Measurements from ENCODE around the gene FAM200C. TPM values are rescaled to one million over a fixed set of nuclear protein-coding genes. Genes with fewer than 3 reads are reported as not detected.

FAM200C gene
- total RNA-seq: 32.9 TPM

DNA sequence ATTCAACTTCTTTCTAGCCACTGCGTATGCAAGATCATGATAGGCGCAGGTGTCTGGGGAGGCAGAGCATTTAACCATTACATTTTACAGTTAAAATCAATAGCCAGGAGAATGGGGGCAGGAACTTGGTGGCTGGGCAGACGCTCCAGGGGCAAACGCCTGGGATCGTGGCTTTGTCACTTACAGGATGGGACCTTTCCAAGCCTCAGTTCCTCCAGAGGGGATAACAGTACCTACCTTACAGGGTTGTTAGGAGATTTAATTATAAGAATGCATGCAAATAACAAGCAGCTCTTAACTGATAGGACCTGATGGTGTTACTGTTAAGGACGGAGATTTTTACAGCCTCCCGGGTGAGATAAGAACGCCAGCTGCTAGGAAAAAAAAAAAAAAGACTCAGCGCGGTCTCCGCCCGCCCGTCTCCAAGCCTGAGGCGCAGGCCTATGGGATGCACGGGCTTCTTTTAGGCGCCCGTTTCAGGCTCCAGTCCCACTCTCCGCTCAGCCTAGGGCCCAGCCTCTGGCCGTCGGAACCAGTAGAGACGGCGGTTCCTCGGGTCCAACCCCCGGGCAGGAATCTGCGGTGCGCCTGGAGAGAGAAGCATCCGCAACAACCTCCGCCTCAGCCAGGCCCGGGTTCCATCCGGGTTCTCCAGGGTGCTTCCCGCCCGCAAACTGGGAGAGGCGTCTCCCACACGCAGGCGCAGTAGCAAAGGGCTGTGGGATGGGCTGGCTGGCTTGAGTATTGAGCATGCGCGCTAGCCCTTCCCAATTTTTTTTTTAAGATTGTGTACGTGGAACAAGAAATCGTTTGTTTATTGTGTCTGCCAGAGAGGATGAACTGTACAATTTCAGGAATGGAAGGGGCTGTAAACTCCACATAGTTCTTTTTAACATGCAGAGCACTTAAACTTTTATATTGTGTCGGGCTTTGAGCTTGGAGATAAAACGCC, at the start of gene FAM200C:
TSS of gene FAM200C (minus strand) at position 653 of the 952 bp plus-strand sequence. CDS start 4,564 bp downstream, outside the sequence.

DNA sequence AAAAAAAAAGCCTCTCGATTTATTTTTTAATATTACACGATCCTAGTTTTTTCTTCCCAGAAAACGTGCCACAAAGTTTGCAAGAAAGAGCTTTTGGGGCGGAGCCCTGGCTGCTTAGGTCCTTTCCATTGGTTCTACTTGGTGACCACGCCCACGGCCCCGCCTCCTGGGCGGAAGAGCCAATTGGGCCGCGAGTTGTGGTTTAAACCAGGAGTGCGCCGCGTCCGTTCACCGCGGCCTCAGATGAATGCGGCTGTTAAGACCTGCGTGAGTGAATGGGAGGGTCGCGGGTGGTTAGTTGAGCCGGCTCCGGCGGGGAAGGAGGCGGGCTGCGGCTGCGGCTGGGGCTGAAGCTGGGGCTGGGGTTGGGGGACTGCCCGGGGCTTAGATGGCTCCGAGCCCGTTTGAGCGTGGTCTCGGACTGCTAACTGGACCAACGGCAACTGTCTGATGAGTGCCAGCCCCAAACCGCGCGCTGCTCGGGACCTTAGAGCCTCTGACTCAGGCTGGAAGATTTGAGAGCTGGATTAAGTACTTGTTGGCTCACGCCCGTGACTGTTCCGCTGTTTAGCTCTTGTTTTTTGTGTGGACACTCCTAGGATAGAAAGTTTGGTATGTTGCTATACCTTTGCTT, 21.9 kb upstream of the FAM200C start, which contains the start of gene PTTG1:
TSS of gene PTTG1 (plus strand) at position 231 of the 634 bp plus-strand sequence. CDS start 458 bp downstream, outside the sequence.

DNA sequence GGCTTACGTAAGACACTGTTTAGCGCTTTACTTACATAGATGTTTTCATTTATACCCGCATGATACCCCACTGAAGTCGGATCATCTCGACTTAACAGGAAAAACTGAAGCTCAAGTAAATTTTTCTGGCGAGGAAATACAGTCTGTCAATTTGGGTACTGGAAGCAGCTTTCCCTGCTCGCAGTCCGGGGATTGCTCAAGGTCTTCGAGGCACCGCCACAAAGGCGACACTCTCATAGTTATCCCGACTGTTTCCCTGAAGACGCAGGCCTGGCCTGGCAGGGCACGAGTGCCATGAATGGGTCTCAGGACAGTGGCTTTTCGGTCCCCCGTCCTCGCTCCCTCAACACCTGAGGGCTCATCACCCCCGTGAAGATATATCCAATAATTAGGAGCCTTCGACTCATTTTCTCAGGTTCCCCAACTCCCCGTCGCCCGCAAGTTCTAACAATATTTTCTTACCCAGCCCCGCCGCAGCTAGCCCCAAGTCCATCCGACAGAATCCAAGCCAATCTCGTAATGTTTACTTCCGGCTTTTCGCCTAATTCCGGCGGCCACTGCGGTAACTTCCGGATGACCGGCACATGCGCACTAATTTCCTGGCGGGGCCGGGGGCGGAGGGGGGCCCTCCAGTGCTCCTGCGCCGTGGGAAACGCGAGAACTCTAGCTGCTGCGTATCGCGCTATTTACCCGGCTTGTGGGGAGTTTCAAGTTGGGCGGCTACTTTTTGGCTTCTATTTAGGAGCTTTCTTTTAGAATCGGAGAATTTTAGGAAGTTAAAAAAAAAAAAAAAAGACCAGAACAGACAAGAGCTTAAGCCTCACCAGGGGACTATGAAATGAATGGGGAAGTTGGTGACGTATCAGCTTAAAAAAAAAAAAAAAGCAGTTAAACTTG, 19.0 kb upstream of the FAM200C start, which contains the start of gene SLU7:
TSS of gene SLU7 (minus strand) at position 521 of the 897 bp plus-strand sequence. CDS start 3,787 bp downstream, outside the sequence.

DNA sequence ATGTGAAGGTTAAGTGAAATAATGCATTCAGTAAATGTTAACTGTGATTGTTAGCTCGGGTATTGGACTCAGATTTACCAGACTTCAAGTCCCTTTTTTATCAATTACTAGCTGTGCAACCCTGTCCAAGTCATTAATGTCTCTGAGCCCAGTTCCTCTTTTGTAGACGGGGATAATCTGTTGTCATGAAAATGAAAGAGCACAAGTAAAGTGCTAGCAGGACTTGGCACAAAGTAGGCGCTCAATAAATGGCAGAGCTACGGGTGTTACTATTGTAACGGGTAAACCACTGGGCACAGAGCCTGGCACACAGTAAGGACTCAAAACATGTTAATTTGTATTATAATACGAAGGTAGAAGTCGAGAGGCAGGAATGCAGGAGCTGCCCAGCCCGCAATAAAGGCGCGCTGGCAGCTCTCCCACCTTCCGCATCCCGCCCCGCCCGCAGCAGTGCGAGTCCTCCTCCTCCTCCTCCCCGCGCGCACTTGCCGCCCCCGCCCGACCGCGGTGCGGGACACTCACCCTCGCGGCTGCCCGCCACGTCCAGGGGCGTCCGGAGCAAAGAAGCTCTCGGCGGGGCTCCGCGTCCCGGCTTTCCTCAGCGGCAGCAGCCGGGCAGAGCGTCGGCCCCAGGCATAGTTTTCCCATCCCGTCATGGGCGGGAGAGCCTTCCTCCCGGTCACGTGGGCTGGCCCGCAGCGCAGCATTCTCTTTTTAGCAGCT, 29.7 kb downstream of the FAM200C start, which contains the start of gene C1QTNF2:
TSS of gene C1QTNF2 (minus strand) at position 637 of the 723 bp plus-strand sequence. CDS start 15,615 bp downstream, outside the sequence.

Other genes with a start within 250 kb of the FAM200C start
- gene FABP6, start 170.5 kb downstream of the FAM200C start, total RNA-seq: 2.8 TPM
- 4.4 TPM for gene CCNJL, start 87.5 kb downstream of the FAM200C start, total RNA-seq
- gene C1QTNF2, start 29.4 kb downstream of the FAM200C start, total RNA-seq: 3.4 TPM
- 58.2 TPM for gene SLU7, start 19.0 kb upstream of the FAM200C start, total RNA-seq
- 19.4 TPM for gene PTTG1, start 21.8 kb upstream of the FAM200C start, total RNA-seq

Data from parietal lobe (tissue), 1 donor.